Stimulated activated CD8-positive, alpha-beta memory T cell treated with anti-CD3 and anti-CD28 coated beads, Interleukin-12 subunit alpha, Interleukin-12 subunit beta, amount 100 ng/mL, for 24 hours (primary cell): Measurements from ENCODE around the gene MEF2D.

Experiments used
- DNase-seq: peaks from one replicate; pipeline ENCODE4 v3.0.0-alpha.2; 2020; ENCODE audit errors: extremely low read depth

Gene MEF2D

GRCh38 chr1:156499842-156500542 is 583 bp downstream of the MEF2D start:
- DNase-seq, result no peak

- no peak for DNase-seq
These were observed 1.3 kb downstream of the MEF2D start for GRCh38 chr1:156499194-156499841.

- DNase-seq, result no peak
These were observed 2.0 kb downstream of the MEF2D start for GRCh38 chr1:156498432-156499193.

GRCh38 chr1:156497743-156498431 is 2.7 kb downstream of the MEF2D start:
- DNase-seq, result no peak

GRCh38 chr1:156497078-156497742 is 3.4 kb downstream of the MEF2D start:
- DNase-seq, result no peak

- DNase-seq, result no peak
These were observed 4.3 kb downstream of the MEF2D start for GRCh38 chr1:156496211-156496761.

- no peak for DNase-seq
These were observed 5.0 kb downstream of the MEF2D start for GRCh38 chr1:156495401-156496140.

- DNase-seq, result no peak
These were observed 6.2 kb downstream of the MEF2D start for GRCh38 chr1:156494309-156494895.

- no peak for DNase-seq
These were observed 6.8 kb downstream of the MEF2D start for GRCh38 chr1:156493742-156494141.

- DNase-seq, result no peak
These were observed 7.4 kb downstream of the MEF2D start for GRCh38 chr1:156493154-156493631.

- no peak for DNase-seq
These were observed 7.9 kb downstream of the MEF2D start for GRCh38 chr1:156492591-156493080.

GRCh38 chr1:156492013-156492590 is 8.5 kb downstream of the MEF2D start:
- DNase-seq, result no peak

- no peak for DNase-seq
These were observed 9.2 kb downstream of the MEF2D start for GRCh38 chr1:156491151-156491949.

- DNase-seq, result no peak
These were observed 10.1 kb downstream of the MEF2D start for GRCh38 chr1:156490401-156491032.

GRCh38 chr1:156489935-156490293 is 10.7 kb downstream of the MEF2D start:
- no peak for DNase-seq

GRCh38 chr1:156489166-156489934 is 11.2 kb downstream of the MEF2D start:
- DNase-seq, result no peak

GRCh38 chr1:156488566-156489165 is 11.9 kb downstream of the MEF2D start:
- no peak for DNase-seq
